HL-60 (cell line): ENCODE results near the gene DHRS9.

Experiments
- POLR2AphosphoS5 ChIP-seq: IDR thresholded peaks from 2 replicates; pipeline ENCODE4 v1.6.1; 2012; ENCODE audit warnings: low read depth
- SPI1 ChIP-seq: IDR thresholded peaks from 2 replicates; pipeline ENCODE4 v1.6.1; 2012; ENCODE audit warnings: low read depth, mild to moderate bottlenecking, borderline replicate concordance
- TF ChIP-seq, protein P1 (sequence below): IDR thresholded peaks from one replicate; pipeline ENCODE4 v1.5.1; 2011; ENCODE audit warnings: low read length, control low read depth, inconsistent platforms; ENCODE audit not compliant: insufficient read depth
- TF ChIP-seq, protein P2 (sequence below): IDR thresholded peaks from 2 replicates; pipeline ENCODE4 v1.6.1; 2012; ENCODE audit warnings: low read depth; ENCODE audit not compliant: insufficient replicate concordance

DNA sequence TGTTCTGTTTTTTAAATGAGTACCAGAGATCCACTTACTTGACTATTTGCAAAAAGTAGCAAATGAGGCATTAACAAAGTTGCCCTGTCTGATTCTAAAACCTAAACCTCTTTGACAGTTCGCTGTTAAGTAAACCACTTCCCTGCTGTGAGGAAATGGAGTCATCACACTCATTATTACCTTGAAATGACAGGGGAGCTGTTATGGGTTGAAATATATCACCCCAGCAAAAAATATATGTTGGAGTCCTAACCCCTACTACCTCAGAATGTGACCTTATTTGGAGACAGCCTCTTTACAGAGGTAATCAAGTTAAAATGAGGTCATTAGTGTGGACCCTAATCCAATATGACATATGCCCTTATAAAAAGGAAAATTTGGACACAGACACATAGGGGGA is 36.1 kb downstream of the DHRS9 start:
- TF ChIP-seq, protein P1, sequence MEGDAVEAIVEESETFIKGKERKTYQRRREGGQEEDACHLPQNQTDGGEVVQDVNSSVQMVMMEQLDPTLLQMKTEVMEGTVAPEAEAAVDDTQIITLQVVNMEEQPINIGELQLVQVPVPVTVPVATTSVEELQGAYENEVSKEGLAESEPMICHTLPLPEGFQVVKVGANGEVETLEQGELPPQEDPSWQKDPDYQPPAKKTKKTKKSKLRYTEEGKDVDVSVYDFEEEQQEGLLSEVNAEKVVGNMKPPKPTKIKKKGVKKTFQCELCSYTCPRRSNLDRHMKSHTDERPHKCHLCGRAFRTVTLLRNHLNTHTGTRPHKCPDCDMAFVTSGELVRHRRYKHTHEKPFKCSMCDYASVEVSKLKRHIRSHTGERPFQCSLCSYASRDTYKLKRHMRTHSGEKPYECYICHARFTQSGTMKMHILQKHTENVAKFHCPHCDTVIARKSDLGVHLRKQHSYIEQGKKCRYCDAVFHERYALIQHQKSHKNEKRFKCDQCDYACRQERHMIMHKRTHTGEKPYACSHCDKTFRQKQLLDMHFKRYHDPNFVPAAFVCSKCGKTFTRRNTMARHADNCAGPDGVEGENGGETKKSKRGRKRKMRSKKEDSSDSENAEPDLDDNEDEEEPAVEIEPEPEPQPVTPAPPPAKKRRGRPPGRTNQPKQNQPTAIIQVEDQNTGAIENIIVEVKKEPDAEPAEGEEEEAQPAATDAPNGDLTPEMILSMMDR = no peak
- TF ChIP-seq POLR2AphosphoS5 (no peak), SPI1 (peak; percentile 74; the same call in 1 of the 2 replicates)
- TF ChIP-seq, protein P2, sequence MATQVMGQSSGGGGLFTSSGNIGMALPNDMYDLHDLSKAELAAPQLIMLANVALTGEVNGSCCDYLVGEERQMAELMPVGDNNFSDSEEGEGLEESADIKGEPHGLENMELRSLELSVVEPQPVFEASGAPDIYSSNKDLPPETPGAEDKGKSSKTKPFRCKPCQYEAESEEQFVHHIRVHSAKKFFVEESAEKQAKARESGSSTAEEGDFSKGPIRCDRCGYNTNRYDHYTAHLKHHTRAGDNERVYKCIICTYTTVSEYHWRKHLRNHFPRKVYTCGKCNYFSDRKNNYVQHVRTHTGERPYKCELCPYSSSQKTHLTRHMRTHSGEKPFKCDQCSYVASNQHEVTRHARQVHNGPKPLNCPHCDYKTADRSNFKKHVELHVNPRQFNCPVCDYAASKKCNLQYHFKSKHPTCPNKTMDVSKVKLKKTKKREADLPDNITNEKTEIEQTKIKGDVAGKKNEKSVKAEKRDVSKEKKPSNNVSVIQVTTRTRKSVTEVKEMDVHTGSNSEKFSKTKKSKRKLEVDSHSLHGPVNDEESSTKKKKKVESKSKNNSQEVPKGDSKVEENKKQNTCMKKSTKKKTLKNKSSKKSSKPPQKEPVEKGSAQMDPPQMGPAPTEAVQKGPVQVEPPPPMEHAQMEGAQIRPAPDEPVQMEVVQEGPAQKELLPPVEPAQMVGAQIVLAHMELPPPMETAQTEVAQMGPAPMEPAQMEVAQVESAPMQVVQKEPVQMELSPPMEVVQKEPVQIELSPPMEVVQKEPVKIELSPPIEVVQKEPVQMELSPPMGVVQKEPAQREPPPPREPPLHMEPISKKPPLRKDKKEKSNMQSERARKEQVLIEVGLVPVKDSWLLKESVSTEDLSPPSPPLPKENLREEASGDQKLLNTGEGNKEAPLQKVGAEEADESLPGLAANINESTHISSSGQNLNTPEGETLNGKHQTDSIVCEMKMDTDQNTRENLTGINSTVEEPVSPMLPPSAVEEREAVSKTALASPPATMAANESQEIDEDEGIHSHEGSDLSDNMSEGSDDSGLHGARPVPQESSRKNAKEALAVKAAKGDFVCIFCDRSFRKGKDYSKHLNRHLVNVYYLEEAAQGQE = no peak
